ENCODE data around the gene PTCD3.

DNA sequence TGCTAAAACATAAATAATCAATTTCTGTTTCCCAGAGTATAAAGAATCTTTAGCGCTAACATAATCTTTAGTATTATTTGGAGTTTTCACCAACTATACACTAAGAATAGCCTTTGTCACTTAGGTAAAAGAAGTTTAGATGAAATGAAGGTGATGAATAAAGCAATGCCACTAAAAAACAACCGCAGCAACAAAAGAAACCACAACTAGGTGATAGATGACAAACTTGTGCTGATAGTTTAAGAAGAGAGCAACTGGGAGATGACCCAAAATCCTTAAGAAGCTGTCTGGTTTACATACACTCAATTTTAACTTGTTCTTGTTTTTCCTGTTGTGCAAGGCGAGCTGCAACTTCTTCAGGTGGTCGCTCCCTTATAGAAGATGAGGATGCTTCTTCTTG lies 64.4 kb downstream of the PTCD3 start:
- TF ChIP-seq ZNF423 (tag by site-specific recombination; IDR thresholded peaks at IDR 0.05) = no peak
- TF ChIP-seq ZBTB6 (tag by site-specific recombination; IDR thresholded peaks at IDR 0.05) = no peak
- TF ChIP-seq RBAK (tag by site-specific recombination; IDR thresholded peaks at IDR 0.05) = no peak
- no peak for TF ChIP-seq ZNF23 (tag by site-specific recombination; IDR thresholded peaks at IDR 0.05; ENCODE audit: borderline replicate concordance)

Measured in HEK293 (cell line).